DMS79 treated with DMSO at 0.1 percent for 48 hours (cell line): ENCODE measurements around the gene MRC2.
A peak's percentile ranks its signal among the peaks of the same experiment; 100 is the strongest.
"Not testable (repeated sequence)": the region's sequence is repeated elsewhere in the genome, so short reads cannot be mapped to it uniquely, and the experiment has no call there.

ENCODE experiments used
- DNase-seq: peaks from one replicate; lab custom pipeline; 2025; lab: John Stamatoyannopoulos, UW

The MRC2 gene, protein sequence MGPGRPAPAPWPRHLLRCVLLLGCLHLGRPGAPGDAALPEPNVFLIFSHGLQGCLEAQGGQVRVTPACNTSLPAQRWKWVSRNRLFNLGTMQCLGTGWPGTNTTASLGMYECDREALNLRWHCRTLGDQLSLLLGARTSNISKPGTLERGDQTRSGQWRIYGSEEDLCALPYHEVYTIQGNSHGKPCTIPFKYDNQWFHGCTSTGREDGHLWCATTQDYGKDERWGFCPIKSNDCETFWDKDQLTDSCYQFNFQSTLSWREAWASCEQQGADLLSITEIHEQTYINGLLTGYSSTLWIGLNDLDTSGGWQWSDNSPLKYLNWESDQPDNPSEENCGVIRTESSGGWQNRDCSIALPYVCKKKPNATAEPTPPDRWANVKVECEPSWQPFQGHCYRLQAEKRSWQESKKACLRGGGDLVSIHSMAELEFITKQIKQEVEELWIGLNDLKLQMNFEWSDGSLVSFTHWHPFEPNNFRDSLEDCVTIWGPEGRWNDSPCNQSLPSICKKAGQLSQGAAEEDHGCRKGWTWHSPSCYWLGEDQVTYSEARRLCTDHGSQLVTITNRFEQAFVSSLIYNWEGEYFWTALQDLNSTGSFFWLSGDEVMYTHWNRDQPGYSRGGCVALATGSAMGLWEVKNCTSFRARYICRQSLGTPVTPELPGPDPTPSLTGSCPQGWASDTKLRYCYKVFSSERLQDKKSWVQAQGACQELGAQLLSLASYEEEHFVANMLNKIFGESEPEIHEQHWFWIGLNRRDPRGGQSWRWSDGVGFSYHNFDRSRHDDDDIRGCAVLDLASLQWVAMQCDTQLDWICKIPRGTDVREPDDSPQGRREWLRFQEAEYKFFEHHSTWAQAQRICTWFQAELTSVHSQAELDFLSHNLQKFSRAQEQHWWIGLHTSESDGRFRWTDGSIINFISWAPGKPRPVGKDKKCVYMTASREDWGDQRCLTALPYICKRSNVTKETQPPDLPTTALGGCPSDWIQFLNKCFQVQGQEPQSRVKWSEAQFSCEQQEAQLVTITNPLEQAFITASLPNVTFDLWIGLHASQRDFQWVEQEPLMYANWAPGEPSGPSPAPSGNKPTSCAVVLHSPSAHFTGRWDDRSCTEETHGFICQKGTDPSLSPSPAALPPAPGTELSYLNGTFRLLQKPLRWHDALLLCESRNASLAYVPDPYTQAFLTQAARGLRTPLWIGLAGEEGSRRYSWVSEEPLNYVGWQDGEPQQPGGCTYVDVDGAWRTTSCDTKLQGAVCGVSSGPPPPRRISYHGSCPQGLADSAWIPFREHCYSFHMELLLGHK (N-terminal part only)

DNA sequence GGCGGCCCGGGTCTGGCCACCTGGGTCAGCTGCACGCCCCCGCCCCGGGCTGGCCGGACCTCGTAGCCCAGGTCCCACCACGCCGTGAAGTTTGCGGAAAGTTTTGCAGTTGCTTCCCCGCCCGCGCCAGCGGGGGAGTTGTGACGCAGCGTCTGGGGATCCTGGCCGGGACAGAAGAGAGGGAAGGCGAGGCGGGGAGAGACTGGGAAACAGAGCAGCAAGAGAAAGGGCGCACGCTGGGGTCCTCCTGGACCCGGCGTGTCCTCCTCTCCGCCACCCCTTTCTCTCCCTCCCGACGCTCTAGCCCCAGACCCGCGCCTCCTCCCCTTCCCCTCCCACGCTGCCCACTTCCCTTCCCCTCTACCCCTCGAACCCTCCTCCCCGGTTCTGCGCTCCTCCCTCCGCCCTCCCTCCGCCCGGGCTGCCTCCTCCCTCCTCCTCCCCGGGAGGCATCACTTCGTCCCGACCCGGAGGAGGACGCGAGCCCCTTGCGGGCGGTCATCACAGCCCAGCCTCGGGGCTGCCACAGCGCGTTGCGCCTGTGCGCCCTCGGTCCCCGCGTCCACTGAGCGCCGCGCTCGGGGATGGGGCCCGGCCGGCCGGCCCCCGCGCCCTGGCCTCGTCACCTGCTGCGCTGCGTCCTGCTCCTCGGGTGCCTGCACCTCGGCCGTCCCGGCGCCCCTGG lies at the start of gene MRC2:
Gene MRC2, plus strand, starts transcription at position 452 of the 685 bp plus-strand sequence. Its CDS starts 133 bp downstream, at position 585.
- no peak for DNase-seq

DNA sequence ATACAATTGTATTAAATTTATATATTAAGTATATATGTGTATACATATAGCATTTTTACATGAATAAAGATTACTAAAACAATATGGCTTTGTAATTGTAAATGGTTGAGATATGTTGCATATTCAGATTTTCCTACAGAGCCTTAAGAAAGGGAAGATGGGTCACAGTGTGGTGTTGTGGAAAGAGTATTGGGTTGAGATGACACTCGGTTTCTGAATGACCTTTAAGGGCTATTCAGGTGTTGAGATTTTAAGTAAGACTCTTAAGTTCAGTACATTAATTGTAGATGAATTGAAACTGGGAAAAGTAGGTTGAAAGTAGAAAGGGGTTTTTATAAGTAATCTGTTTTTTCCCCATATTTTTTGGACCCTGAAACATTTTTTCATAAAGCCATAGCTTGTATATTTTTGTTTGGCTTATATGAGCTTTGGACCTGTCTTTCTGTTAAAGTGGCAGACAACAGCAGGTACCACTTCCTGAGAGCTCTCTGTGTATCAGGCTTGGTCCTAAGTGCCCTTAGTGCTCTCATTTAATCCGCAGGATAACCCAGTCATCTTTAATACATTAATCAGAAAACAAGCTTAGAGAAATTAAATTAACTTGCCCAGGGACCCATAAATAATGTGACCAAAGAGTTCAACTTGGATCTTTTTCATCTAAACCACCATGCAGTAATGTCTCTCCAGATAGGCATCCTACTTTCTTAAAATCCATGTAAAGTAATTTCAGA lies 48.5 kb upstream of the MRC2 start:
- no peak for DNase-seq

DNA sequence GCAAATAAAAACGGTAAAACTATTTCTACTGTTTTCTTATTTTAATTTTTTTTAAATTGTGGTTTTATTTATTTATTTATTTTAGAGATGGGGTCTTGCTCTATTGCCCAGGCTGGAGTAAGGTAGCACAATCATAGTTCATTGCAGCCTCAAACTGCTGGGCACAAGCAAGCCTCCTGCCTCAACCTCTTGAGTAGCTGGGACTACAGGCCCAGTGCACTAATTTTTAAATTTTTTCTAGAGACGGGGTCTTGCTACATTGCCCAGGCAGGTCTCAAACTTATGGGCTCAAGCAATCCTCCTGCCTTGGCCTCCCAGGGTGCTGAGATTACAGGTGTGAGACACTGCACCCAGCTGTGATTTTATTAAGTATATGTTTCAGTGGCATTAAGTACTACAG lies 46.5 kb upstream of the MRC2 start:
- no peak for DNase-seq

DNA sequence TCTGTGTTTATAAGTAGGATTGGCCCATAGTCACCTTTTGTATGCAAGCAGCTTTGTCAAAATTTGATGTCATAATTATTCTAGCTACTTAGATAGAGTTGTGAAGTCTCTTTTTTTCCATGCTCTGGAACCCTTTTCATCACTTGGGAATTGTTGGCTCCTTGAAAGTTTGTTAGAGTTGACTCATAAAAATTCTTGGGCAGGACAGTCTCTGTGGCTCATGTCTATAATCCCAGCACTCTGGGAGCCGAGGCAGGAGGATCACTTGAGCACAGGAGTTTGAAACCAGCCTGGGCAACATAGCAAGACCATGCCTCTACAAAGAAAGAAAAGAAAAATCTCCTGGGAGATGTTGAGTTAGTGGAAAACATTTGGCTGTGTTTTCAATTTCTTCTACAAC lies 45.7 kb upstream of the MRC2 start:
- no peak for DNase-seq

DNA sequence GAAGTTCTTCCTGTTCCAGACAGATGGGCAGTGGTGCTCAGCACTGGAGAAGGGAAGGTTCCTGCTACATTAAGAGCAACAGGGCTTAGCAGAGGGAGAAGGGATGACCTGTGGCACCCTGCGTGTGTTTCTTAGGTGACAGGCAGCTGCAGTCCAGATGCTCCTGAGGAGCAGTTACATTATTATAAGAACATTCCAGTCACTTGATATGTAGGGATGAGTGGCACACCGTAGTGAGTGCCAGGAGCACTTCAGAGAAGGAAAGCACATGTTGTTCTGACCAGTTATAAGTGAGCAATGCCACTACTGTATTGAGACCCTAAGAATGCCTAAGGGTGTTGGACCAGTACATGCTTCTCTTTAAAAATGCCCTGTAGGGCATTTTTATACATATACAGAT lies 39.9 kb upstream of the MRC2 start:
- peak; percentile 30 for DNase-seq

DNA sequence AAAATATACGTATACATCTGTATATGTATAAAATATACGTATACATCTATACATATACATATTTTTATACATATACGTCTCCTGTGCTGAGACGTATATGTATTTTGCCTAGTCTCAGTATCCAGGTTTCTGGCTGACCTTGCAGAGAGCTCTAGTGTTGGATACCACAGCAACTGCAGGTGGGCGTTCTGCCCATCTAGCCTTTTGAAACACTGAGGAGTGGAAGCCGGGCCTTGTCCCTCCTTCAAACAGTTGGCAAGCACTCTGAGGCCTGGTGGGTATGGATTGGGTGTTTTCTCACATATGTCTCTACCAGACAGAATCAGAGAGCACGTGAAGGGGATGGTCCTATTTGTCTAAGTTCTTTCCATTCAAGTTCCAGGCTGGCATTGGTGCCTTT lies 39.4 kb upstream of the MRC2 start:
- no peak for DNase-seq

DNA sequence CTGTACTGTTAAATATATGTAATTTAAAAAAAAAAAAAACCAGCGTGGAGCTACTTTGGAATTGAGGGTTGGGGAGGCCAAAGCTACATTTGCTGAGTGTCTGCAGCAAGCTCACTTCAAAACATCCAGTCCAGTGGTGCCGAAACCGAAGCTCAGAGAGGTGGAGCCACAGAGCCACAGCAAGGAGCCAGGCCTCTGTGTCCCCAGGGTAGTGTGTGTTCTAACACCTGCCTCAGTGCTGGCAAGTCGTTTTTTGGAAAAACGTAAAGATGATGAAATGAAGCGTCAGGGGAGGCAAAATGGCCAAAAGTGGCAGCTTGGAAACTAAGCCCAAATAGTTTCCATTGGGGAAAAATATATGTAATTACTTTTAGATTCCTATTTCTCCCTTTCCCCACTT lies 36.1 kb upstream of the MRC2 start:
- DNase-seq, result no peak

DNA sequence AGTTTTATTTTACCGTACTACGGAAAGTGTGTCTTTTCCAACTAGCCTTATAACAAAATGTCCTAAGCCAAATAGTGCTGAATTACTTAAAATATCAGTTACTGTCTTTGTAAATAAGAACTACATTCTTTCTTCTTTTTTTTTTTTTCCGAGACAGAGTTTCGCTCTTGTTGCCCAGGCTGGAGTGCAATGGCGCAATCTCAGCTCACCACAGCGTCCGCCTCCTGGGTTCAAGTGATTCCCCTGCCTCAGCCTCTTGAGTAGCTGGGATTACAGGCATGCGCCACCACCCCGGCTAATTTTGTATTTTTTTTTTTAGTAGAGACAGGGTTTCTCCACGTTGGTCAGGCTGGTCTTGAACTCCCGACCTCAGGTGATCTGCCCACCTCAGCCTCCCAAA lies 35.6 kb upstream of the MRC2 start:
- DNase-seq, result not testable (repeated sequence)

DNA sequence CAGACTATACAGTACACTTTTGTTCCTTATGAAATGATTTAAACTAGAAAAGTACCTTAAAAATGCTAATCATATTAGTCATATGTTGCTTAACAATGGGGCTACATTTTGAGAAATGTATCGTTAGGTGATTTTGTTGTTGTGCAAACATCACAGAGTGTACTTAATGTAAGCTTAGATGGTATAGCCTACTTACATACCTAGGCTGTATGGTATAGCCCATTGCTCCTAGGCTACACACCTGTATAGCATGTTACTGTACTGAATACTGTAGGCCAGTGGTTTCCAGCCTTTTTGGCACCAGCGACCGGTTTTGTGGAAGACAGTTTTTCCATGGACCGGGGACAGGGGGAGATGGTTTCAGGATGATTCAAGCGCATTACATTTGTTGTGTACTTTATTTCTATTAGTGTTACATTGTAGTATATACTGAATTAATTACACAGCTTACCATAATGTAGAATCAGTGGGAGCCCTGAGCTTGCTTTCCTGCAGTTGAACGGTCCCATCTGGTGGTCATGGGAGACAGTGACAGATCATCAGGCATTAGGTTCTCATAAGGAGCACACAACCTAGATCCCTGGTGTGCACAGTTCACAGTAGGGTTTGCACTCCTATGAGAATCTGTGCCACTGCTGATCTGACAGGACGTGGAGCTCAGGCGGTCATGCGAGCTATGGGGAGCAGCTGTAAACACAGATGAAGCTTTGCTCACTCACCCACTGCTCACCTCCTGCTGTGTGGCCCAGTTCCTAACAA lies 35.0 kb upstream of the MRC2 start:
- DNase-seq, result no peak

DNA sequence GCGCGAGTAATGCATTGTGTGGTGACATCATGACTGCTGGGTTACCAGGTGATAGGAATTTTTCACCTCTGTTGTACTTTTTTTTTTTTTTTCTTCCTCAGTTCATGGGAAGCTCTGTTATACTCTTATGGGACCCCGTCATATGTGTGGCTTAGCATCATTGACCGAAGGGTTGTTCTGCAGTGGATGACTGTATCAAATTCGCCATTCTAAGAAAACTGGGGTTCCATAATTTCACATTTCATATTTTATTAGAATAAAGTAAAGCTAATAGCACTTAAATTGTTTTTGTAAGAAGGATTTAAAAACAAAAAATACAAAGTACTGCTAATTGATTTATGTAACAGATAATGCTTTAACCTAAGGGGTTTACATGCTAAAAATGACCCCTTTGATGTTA lies 32.0 kb upstream of the MRC2 start:
- no peak for DNase-seq

DNA sequence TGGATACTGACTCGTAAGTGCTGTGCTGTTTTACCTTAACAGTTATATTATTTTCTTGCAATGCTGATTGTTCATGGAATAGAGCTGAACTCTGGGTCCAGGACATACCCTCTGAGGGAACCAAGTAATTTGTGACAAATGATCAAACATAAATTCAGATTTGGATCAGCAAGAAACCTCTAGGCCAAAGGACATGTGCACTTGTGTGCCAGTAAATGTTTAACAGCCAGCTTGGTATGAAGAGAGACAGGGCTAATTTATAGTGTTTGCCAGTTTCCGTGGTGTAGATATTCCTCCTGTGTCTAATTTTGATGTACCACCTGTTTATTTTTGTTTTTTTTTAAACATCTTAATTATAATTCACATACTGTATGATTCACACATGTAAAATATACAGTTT lies 30.8 kb upstream of the MRC2 start:
- no peak for DNase-seq

DNA sequence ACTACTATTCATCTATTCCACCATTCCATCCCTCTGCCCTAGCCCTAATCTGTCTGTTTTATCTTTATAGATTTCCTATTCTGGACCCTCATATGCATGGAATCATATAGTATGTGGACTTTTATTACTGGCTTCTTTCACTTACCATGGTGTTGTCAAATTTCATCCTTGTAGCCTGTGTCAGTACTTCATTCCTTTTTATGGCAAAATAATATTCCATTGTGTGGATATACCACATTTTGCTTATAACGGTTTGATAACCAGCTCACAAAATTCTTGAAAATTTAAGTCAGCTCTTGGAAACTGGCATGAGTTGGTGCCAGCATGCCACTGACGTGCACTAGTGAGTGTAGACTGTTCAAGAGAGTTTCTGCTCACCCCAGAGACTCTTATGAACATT lies 30.3 kb upstream of the MRC2 start:
- no peak for DNase-seq

DNA sequence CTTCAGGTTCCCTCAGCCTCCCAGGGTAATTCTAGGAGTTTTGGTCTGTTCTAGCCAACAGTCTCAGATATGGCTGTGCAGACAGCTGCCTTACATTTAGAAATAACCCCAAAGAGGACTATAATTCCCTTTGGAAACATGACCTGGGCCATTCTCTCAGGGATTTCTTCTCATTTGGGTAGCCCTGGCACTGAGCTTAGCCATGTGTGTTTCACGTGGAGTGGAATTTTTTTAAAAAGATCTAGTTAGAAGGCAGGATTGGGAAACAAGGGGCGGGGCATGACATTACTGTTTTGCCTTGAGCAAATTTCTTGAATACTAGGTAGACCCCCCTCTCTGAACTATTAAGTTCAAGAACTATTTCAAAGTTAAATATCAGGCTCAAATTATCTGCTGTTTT lies 29.6 kb upstream of the MRC2 start:
- no peak for DNase-seq

DNA sequence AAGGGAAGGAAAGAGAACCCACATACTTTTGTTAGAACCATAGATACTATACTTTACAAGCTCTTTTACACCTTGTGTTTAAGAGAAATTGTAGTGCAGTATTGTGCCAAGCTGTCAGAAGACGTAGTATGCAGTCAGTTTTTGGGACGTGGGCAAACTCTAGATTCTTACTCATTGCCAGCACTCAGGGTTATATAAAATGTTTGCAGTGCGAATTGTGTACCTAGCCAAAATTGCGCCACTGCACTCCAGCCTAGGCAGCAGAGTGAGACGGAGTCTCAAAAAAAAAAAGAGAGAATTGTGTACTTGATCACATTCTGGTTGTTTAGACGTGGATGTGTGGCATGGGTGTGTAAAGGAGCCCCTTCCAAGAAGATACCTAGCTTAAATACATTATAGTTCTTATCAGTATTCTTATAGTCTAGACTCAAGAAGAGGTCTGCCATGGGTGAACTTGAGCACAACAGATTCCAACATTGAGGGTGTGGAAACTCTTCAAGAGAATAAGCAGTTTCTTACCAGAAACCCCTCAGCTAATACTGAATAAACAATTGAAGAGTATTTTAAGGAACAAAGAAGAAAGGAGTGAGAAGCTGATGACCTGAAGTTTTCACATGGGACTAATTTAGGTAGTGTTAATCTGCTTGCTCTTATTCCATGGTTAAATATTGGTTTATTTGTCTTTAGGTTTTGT lies 27.4 kb upstream of the MRC2 start:
- DNase-seq, result no peak

DNA sequence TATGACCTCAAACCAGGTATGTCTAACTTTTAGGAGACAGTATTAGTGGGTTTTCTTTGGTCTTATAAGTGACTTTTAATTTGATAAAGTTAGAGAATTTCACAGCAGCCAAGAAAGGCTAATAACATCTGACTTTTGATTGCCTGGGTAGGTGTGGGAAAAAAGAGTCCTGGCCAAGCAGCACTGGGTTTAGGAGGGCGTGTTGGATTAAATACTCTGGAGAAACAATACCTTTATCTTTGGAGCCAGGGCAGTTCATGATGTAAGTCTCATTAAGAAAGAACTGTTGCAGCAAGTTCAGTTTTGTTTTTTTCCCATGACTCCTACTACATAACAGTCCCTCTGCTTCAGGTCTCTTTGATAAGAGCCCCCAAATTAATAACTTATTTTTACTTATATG lies 26.7 kb upstream of the MRC2 start:
- DNase-seq, result no peak

DNA sequence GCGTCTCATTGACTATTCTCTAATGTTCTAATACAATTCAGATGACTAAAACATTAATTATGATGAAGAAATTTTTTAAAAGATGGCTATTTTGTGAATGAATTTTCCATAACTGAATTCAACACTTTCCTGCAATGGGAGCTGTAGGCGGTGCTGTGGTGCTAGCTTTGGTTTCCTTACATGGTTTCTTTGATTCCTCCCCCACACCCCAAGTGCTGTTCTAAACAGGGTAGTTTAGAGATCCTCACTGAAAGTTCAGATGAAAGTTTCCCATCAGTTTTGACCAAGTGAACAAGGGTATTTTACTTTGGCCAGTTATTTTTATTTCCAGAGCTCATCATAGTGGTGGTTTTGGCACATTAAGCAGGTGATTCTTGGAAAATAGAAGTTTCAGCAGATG lies 26.0 kb upstream of the MRC2 start:
- no peak for DNase-seq

DNA sequence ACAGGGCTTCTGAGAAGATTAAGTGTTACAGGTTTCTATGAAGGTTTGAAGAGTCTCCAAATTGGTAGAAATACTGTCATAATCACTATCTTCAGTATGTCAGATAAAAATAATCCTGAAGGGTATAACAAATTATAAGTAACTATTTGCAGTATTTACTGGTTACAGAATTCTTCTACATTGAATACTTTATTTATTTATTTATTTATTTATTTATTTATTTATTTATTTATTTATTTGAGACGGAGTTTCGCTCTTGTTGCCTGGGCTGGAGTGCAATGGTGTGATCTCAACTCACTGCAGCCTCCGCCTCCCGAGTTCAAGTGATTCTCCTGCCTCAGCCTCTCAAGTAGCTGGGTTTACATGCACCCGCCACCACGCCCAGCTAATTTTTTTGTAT lies 23.7 kb upstream of the MRC2 start:
- DNase-seq, result not testable (repeated sequence)

DNA sequence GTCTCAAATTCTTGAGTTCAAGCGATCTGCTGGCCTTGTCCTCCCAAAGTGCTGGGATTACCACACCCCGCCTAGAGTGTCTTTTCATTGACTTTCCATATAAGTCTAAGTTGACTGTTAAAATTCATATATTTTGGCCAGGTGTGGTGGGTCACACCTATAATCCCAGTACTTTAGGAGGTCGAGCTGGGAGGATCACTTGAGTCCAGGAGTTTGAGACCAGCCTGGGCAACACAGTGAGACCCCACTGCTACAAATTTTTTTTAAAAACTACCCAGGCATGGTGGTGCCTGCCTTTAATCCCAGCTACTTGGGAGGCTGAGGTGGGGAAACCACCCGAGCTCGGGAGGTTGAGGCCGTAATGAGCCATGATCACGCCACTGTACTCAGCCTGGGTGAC lies 21.9 kb upstream of the MRC2 start:
- DNase-seq, result no peak

DNA sequence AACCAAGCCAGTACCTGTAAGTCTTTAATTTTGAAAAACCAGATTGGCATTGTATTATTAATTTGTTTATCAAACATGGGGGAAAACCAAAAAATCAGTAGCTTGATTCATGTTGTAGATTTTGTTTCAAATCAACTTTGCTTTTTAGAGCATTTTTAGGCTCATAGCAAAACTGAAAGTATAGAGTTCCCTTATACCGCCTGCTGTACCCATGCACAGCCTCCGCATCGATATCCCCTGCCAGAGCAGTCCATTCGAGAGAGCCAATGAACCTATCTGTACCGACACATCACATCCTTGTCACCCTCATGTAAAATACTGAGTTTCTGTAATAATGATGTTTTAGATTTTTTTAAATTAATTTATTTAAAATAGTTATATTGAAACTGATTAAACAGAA lies 16.2 kb upstream of the MRC2 start:
- no peak for DNase-seq

DNA sequence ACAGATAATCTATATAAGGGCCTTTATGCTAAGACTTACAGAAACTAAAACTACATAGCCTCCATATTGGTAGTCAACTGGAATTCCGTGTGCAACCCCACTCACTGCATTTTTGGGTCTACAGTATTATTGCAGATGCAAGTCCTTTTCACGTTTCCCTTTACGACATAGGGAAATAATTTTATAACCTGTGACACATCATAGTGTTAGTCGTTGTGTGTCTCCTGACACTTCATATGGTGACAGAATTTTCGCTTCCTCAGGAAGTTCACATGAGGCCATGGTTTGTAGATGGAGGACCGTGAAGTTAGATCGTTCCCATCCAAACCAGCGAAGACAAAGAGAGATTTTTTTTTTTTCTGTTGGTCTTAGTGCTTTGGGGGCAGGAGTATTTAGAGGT lies 15.7 kb upstream of the MRC2 start:
- no peak for DNase-seq
